Measurements from ENCODE around the gene MTMR6. TPM values are rescaled to one million over a fixed set of nuclear protein-coding genes. Genes with fewer than 3 reads are reported as not detected.

The MTMR6 gene
- total and polyA plus RNA-seq, 4 donors = 5.5 to 23.4 (median 17.8) TPM

GRCh38 chr13:25217023-25217885, 70.0 kb downstream of the MTMR6 start:
- Histone ChIP-seq H3K9me3 (ENCODE audit: control insufficient read depth in 4 of 4, insufficient read depth in 3 of 4, low read length in 3 of 4) (peaks cover 0 to 3% (median 0%) of the 10 kb centered on the region in 4 donors), H3K9ac (ENCODE audit: insufficient read depth in 1 of 2, low read length in 2 of 2) (no peak overlapping the region), H3K27ac (ENCODE audit: low read depth in 1 of 2, low read length in 1 of 2) (no peak overlapping the region), H3K36me3 (ENCODE audit: control insufficient read depth in 4 of 4, insufficient read depth in 4 of 4, low read length in 4 of 4) (no peaks in the 10 kb centered on the region), H3K27me3 (ENCODE audit: control insufficient read depth in 3 of 3, insufficient read depth in 3 of 3, low read length in 2 of 3) (peaks cover 0 to 2% (median 0%) of the 10 kb centered on the region in 3 donors), H3K4me1 (ENCODE audit: control insufficient read depth in 5 of 5, insufficient read depth in 5 of 5, low read length in 5 of 5) (no peaks in the 10 kb centered on the region), H3K4me3 (no peak overlapping the region)
- WGBS, 2 donors = 58 to 69% methylated on average over 12 of the region's 12 CpGs
- DNase-seq = no peak
- no peak for ATAC-seq (ENCODE audit: insufficient read depth, low FRiP score)
- TF ChIP-seq CTCF (IDR thresholded peaks at IDR 0.05; ENCODE audit: control extremely low read depth, extremely low read depth) = no peak

- peaks cover 0 to 2% (median 0%) of the 10 kb centered on the region in 3 donors for H3K27me3 ChIP-seq (ENCODE audit: control insufficient read depth in 3 of 3, insufficient read depth in 3 of 3, low read length in 2 of 3)
- ATAC-seq (ENCODE audit: insufficient read depth, low FRiP score) (no peak), DNase-seq (no peak)
- WGBS, 2 donors = 52 to 53% methylated on average over 3 of the region's 3 CpGs
- H3K4me1 ChIP-seq (ENCODE audit: control insufficient read depth in 5 of 5, insufficient read depth in 5 of 5, low read length in 5 of 5) = no peaks in the 10 kb centered on the region
- TF ChIP-seq CTCF (IDR thresholded peaks at IDR 0.05; ENCODE audit: control extremely low read depth, extremely low read depth) = no peak
- no peaks in the 10 kb centered on the region for H3K36me3 ChIP-seq (ENCODE audit: control insufficient read depth in 4 of 4, insufficient read depth in 4 of 4, low read length in 4 of 4)
- H3K9ac ChIP-seq (ENCODE audit: insufficient read depth in 1 of 2, low read length in 2 of 2) = no peak overlapping the region
- no peak overlapping the region for H3K4me3 ChIP-seq
- peaks cover 0 to 3% (median 0%) of the 10 kb centered on the region in 4 donors for H3K9me3 ChIP-seq (ENCODE audit: control insufficient read depth in 4 of 4, insufficient read depth in 3 of 4, low read length in 3 of 4)
- no peak overlapping the region for H3K27ac ChIP-seq (ENCODE audit: low read depth in 1 of 2, low read length in 1 of 2)
Observed at GRCh38 chr13:25215253-25215575, 72.1 kb downstream of the MTMR6 start.

GRCh38 chr13:25214491-25215252, 72.6 kb downstream of the MTMR6 start:
- no peaks in the 10 kb centered on the region for H3K36me3 ChIP-seq (ENCODE audit: control insufficient read depth in 4 of 4, insufficient read depth in 4 of 4, low read length in 4 of 4)
- no peak overlapping the region for H3K27ac ChIP-seq (ENCODE audit: low read depth in 1 of 2, low read length in 1 of 2)
- H3K9ac ChIP-seq (ENCODE audit: insufficient read depth in 1 of 2, low read length in 2 of 2) = no peak overlapping the region
- no peak for TF ChIP-seq CTCF (IDR thresholded peaks at IDR 0.05; ENCODE audit: control extremely low read depth, extremely low read depth)
- H3K27me3 ChIP-seq (ENCODE audit: control insufficient read depth in 3 of 3, insufficient read depth in 3 of 3, low read length in 2 of 3) = peaks cover 0 to 2% (median 2%) of the 10 kb centered on the region in 3 donors
- H3K9me3 ChIP-seq (ENCODE audit: control insufficient read depth in 4 of 4, insufficient read depth in 3 of 4, low read length in 3 of 4) = peaks cover 0 to 3% (median 0%) of the 10 kb centered on the region in 4 donors
- H3K4me1 ChIP-seq (ENCODE audit: control insufficient read depth in 5 of 5, insufficient read depth in 5 of 5, low read length in 5 of 5) = no peaks in the 10 kb centered on the region
- no peak overlapping the region for H3K4me3 ChIP-seq
- ATAC-seq (ENCODE audit: insufficient read depth, low FRiP score) (no peak), DNase-seq (peak in 1 of 3 donors; percentile 6)
- WGBS, 2 donors = 61 to 66% methylated on average over 6 of the region's 6 CpGs
